Ishikawa (cell line): ENCODE data around the gene PER2.

Experiments used
- CEBPB ChIP-seq: IDR thresholded peaks from 2 replicates; pipeline ENCODE4 v1.6.1; 2012
- CREB1 ChIP-seq: IDR thresholded peaks from 2 replicates; pipeline ENCODE4 v1.6.1; 2012; ENCODE audit warnings: low read depth
- EGR1 ChIP-seq: IDR thresholded peaks from 2 replicates; pipeline ENCODE4 v1.6.1; 2012
- EP300 ChIP-seq: IDR thresholded peaks from 2 replicates; pipeline ENCODE4 v1.6.1; 2012; ENCODE audit warnings: borderline replicate concordance
- FOXM1 ChIP-seq: IDR thresholded peaks from 2 replicates; pipeline ENCODE4 v1.6.1; 2012; ENCODE audit warnings: low read depth, borderline replicate concordance
- NFIC ChIP-seq: IDR thresholded peaks from 2 replicates; pipeline ENCODE4 v1.6.1; 2012
- RAD21 ChIP-seq: IDR thresholded peaks from 2 replicates; pipeline ENCODE4 v1.6.1; 2012; ENCODE audit warnings: low read depth
- REST ChIP-seq: IDR thresholded peaks from 2 replicates; pipeline ENCODE4 v1.6.1; 2012; ENCODE audit warnings: low read depth, mild to moderate bottlenecking
- TAF1 ChIP-seq: IDR thresholded peaks from 2 replicates; pipeline ENCODE4 v1.6.1; 2012; ENCODE audit warnings: low read depth, mild to moderate bottlenecking
- TCF12 ChIP-seq: IDR thresholded peaks from 2 replicates; pipeline ENCODE4 v1.6.1; 2012; ENCODE audit warnings: low read depth
- TEAD4 ChIP-seq: IDR thresholded peaks from 2 replicates; pipeline ENCODE4 v1.6.1; 2012
- YY1 ChIP-seq: IDR thresholded peaks from 2 replicates; pipeline ENCODE4 v1.6.1; 2012; ENCODE audit warnings: low read depth
- ZBTB7A ChIP-seq: IDR thresholded peaks from 2 replicates; pipeline ENCODE4 v1.6.1; 2012; ENCODE audit warnings: low read depth
- TF ChIP-seq, protein P1 (sequence below): IDR thresholded peaks from 2 replicates; pipeline ENCODE4 v1.6.1; 2012
- TF ChIP-seq, protein P2 (sequence below): IDR thresholded peaks from 2 replicates; pipeline ENCODE4 v1.6.1; 2012

PER2 gene

GRCh38 chr2:238331916-238332315 lies 43.5 kb upstream of the PER2 start:
- TF ChIP-seq CEBPB (no peak), REST (no peak), YY1 (no peak), RAD21 (no peak), FOXM1 (no peak), ZBTB7A (no peak), TCF12 (no peak), TAF1 (no peak), EGR1 (no peak), TEAD4 (no peak)
- TF ChIP-seq, protein P1, sequence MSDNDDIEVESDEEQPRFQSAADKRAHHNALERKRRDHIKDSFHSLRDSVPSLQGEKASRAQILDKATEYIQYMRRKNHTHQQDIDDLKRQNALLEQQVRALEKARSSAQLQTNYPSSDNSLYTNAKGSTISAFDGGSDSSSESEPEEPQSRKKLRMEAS: no peak

DNA sequence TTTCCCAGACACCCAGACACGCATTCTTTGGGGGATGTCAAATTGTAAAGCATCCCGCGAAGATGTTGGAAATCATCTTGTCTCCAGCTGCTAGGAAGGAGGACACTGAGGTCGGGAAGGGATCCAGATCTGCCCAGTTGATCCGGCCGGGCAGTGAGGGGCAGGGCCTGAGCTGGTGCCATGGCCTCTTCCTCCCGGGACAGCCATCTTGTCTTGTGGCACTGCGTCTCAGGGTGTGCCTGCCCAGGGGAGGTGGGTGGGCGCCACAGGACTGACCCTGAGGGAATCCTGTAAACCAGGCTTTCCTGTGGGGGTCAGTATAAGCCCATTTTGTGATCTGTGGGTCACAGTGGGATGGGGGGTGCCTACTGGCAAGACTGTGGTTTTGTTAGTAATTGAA lies 42.0 kb upstream of the PER2 start:
- TF ChIP-seq EP300: no peak
- no peak for TF ChIP-seq TEAD4
- TF ChIP-seq FOXM1: no peak
- no peak for TF ChIP-seq CREB1
- no peak for TF ChIP-seq REST
- TF ChIP-seq ZBTB7A: no peak
- TF ChIP-seq TCF12: no peak
- TF ChIP-seq YY1: no peak
- no peak for TF ChIP-seq CEBPB
- no peak for TF ChIP-seq TAF1
- TF ChIP-seq, protein P2, sequence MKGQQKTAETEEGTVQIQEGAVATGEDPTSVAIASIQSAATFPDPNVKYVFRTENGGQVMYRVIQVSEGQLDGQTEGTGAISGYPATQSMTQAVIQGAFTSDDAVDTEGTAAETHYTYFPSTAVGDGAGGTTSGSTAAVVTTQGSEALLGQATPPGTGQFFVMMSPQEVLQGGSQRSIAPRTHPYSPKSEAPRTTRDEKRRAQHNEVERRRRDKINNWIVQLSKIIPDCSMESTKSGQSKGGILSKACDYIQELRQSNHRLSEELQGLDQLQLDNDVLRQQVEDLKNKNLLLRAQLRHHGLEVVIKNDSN: no peak
- TF ChIP-seq NFIC: no peak
- TF ChIP-seq, protein P1: no peak
- TF ChIP-seq EGR1: no peak
- TF ChIP-seq RAD21: no peak

DNA sequence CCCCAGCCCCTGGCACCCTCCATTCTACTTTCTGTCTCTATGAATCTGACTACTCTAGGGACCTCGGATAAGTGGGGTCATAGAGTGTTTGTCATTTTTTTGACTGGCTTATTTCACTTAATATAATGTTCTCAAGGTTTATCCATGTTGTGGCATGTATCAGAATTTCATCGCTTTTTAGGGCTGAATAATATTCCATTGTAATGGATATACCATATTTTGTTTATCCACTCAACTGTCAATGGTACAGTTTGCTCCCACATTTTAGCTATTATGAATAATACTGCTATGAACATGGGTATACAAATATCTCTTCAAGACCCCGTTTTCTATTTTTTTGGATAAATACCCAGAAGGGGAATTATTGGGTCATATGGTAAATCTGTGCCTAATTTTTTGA lies 39.3 kb upstream of the PER2 start:
- TF ChIP-seq TEAD4 (no peak), FOXM1 (no peak), TCF12 (no peak)

DNA sequence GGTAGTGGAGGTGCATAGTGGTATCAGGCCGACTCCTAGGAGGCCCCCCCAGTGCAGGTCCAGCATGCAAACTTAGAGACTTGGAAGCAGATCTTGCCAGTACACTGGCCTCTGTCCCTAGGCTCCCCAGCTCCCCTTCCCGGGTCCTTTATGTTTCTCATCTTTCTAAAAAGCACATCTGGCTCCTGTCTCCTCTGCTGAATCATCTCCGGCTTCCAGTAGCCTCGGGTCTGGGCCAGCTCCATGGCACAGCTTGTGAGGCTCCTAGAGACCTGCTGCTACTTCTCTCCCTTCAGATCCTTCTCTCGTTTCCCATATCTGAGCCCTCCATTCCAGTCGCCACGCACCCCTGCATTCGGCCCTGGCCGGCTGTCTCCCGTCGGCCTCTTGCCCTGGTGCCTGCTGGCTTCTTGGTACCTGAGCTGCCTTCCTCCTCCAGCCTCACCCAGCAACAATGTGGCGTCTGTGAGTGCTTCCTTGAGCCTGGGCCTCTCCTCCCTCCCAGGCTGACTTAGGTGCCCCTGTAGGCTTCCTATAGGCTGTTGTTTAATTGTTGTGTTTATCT lies 38.5 kb upstream of the PER2 start:
- TF ChIP-seq TEAD4 (no peak), NFIC (no peak), TAF1 (no peak), EGR1 (no peak), TCF12 (no peak), ZBTB7A (no peak), YY1 (no peak), RAD21 (no peak), REST (no peak), EP300 (no peak), FOXM1 (no peak), CREB1 (no peak), CEBPB (no peak)
- TF ChIP-seq, protein P2: no peak
- TF ChIP-seq, protein P1: no peak

DNA sequence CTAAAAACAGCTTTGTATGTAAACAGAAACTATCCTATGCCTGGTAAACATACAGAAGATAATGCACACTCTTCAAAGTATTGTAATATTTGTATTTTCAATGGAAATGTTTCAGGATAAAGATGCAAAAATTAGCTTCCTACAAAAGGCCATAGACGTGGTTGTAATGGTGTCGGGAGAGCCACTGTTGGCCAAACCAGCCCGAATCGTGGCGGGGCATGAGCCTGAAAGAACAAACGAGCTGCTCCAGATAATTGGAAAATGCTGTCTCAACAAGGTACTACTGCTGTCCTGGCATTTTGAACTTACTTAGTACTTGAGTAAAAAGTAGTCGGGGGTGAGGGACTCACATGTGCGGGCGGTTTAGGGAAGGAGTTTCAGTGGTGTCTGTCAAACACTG lies 37.3 kb upstream of the PER2 start:
- TF ChIP-seq, protein P1: no peak
- TF ChIP-seq ZBTB7A: no peak
- TF ChIP-seq TCF12: no peak
- TF ChIP-seq EP300: no peak
- TF ChIP-seq EGR1: no peak
- no peak for TF ChIP-seq TEAD4
- TF ChIP-seq CEBPB: no peak
